Liver (tissue), 9 donors: ENCODE results near the gene USH2A. TPM values are rescaled to one million over a fixed set of nuclear protein-coding genes. Genes with fewer than 3 reads are reported as not detected.

Experiments
- DNase-seq: peaks from one replicate; pipeline ENCODE4 v3.0.0-alpha.2; 2017; ENCODE audit warnings: low spot score
- H3K27ac ChIP-seq, 2 donors: one replicate each; pipeline ENCODE4 v1.7.0; 2013; ENCODE audit warnings: inconsistent platforms in 2 of 2, low read length in 2 of 2, control low read depth in 1 of 2, low read depth in 1 of 2, mild to moderate bottlenecking in 1 of 2
- H3K27me3 ChIP-seq, 4 donors: one replicate each; pipeline versions ENCODE4 v1.6.1 to v1.7.0; 2013; ENCODE audit warnings: low read length in 3 of 4, inconsistent platforms in 1 of 4, mild to moderate bottlenecking in 1 of 4, moderate library complexity in 1 of 4; ENCODE audit not compliant: control insufficient read depth in 4 of 4, insufficient read depth in 4 of 4
- H3K36me3 ChIP-seq, 4 donors: one replicate each; pipeline versions ENCODE4 v1.6.1 to v1.7.0; 2013; ENCODE audit warnings: low read length in 3 of 4, mild to moderate bottlenecking in 3 of 4, low read depth in 1 of 4, moderate library complexity in 1 of 4; ENCODE audit not compliant: control insufficient read depth in 4 of 4, insufficient read depth in 3 of 4
- H3K4me1 ChIP-seq, 4 donors: one replicate each; pipeline versions ENCODE4 v1.6.1 to v1.7.0; 2013; ENCODE audit warnings: low read length in 3 of 4, mild to moderate bottlenecking in 3 of 4, moderate library complexity in 1 of 4; ENCODE audit not compliant: control insufficient read depth in 4 of 4, insufficient read depth in 4 of 4
- H3K4me3 ChIP-seq, 3 donors: one replicate each; pipeline versions ENCODE4 v1.6.1 to v1.7.0; 2013; ENCODE audit warnings: low read length in 3 of 3, control low read depth in 1 of 3, low read depth in 1 of 3, mild to moderate bottlenecking in 1 of 3
- H3K9ac ChIP-seq, 2 donors: one replicate each; pipeline ENCODE4 v1.7.0; 2013; ENCODE audit warnings: low read length in 2 of 2, mild to moderate bottlenecking in 2 of 2, moderate library complexity in 2 of 2, control low read depth in 1 of 2, low read depth in 1 of 2
- H3K9me3 ChIP-seq, 4 donors: one replicate each; pipeline versions ENCODE4 v1.6.1 to v1.7.0; 2013; ENCODE audit warnings: low read length in 3 of 4; ENCODE audit not compliant: control insufficient read depth in 4 of 4
- ATF3 ChIP-seq: IDR thresholded peaks from 2 replicates; pipeline ENCODE4 v1.6.1; 2016; ENCODE audit warnings: antibody characterized with exemption
- CTCF ChIP-seq: fragments of 150-350 bp; IDR thresholded peaks from 2 replicates; pipeline ENCODE4 v1.5.1; 2017; ENCODE audit warnings: improper control_type of control experiment, low read depth, low read length; ENCODE audit not compliant: missing input control
- EGR1 ChIP-seq, 2 donors: IDR thresholded peaks; 2 replicates each; pipeline ENCODE4 v1.6.1; 2016 to 2018; ENCODE audit warnings: antibody characterized with exemption in 2 of 2, low read depth in 2 of 2
- FOXA1 ChIP-seq: IDR thresholded peaks from 2 replicates; pipeline ENCODE4 v1.6.1; 2016; ENCODE audit warnings: antibody characterized with exemption
- FOXA2 ChIP-seq: IDR thresholded peaks from 2 replicates; pipeline ENCODE4 v1.6.1; 2016; ENCODE audit warnings: antibody characterized with exemption
- GABPA ChIP-seq, 2 donors: IDR thresholded peaks in 1 of 2; conservative IDR thresholded peaks in 1 of 2; 2 replicates each; pipeline ENCODE4 v1.6.1; 2016; ENCODE audit warnings: antibody characterized with exemption in 2 of 2, mild to moderate bottlenecking in 1 of 2, moderate library complexity in 1 of 2
- HNF4G ChIP-seq: IDR thresholded peaks from 2 replicates; pipeline ENCODE4 v1.6.1; 2016; ENCODE audit warnings: antibody characterized with exemption
- JUND ChIP-seq, 2 donors: IDR thresholded peaks; 2 replicates each; pipeline ENCODE4 v1.6.1; 2016; ENCODE audit warnings: antibody characterized with exemption in 2 of 2
- NR2F2 ChIP-seq: IDR thresholded peaks from 2 replicates; pipeline ENCODE4 v1.6.1; 2016; ENCODE audit warnings: antibody characterized with exemption
- RXRA ChIP-seq, 2 donors: IDR thresholded peaks; 2 replicates each; pipeline ENCODE4 v1.6.1; 2017 to 2018; ENCODE audit warnings: antibody characterized with exemption in 2 of 2, mild to moderate bottlenecking in 1 of 2
- TAF1 ChIP-seq: conservative IDR thresholded peaks from 2 replicates; pipeline ENCODE4 v1.6.1; 2016; ENCODE audit warnings: antibody characterized with exemption, mild to moderate bottlenecking
- YY1 ChIP-seq: IDR thresholded peaks from 2 replicates; pipeline ENCODE4 v1.6.1; 2016; ENCODE audit warnings: antibody characterized with exemption, mild to moderate bottlenecking
- ZBTB33 ChIP-seq: IDR thresholded peaks from 2 replicates; pipeline ENCODE4 v1.6.1; 2016; ENCODE audit warnings: antibody characterized with exemption
- WGBS: extraction: QIAGEN DNeasy Blood & Tissue Kit; methylation state at CpG from one replicate; pipeline ENCODE4 v1.1.7; 2013; 5-methylcytosine and 5-hydroxymethylcytosine counted together
- polyA plus RNA-seq, 2 donors: library from polyadenylated mRNA; stranded (reverse) in 1 of 2; unstranded in 1 of 2; fragments of 200-250 nt in 1 of 2; fragments of >200 nt in 1 of 2; fragmentation: Nextera tagmentation in 1 of 2; extraction: Ambion mirVana in 1 of 2; gene quantifications; one replicate each; pipeline versions ENCODE4 v1.2.1 to v1.2.3, GENCODE V29; 2013 to 2015
- total RNA-seq, 2 donors: library from RNA; depleted of rRNA; stranded (reverse); fragments of >200 nt; gene quantifications; one replicate each; pipeline ENCODE4 v1.2.3, GENCODE V29; 2014
- TF ChIP-seq, protein P1 (sequence below): IDR thresholded peaks from 2 replicates; pipeline ENCODE4 v1.6.1; 2016; ENCODE audit warnings: antibody characterized with exemption
- donor health status: healthy.
- donor health status: healthy.
- donor health status: healthy.
- donor health status: healthy.
- donor health status: healthy.

The USH2A gene
- total and polyA plus RNA-seq, 4 donors = 0.14 to 1.0 (median 0.31) TPM

DNA sequence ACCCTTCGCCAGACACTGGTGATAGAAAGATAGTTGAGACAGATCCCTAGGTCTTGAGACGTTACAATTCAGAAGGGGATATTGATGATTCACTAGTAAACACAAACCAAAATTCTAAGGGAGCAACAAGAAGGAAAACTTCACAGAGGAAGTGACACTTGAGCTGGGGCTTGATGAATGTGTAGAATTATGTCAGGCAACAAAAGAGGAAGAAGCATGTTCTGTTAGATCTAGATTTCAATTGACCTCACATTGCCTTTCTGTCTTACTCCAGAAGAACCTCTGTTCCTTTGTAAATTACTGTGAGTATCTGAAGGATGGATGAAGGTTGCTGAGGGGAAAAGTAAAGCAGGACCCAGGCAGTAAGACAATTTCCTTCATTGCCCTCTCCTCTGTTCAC, 528.0 kb downstream of the USH2A start:
- no peaks in the 10 kb centered on the region for H3K9me3 ChIP-seq
- H3K4me3 ChIP-seq = no peak overlapping the region
- DNase-seq = no peak
- no peaks in the 10 kb centered on the region for H3K4me1 ChIP-seq
- TF ChIP-seq HNF4G (no peak), JUND (IDR thresholded peaks at IDR 0.05) (no peak), ZBTB33 (no peak)
- no peak overlapping the region for H3K9ac ChIP-seq
- no peaks in the 10 kb centered on the region for H3K27me3 ChIP-seq
- no peak overlapping the region for H3K27ac ChIP-seq
- H3K36me3 ChIP-seq = no peaks in the 10 kb centered on the region
- 79% methylated on average over 2 of the region's 2 CpGs for WGBS

GRCh38 chr1:215894617-215895016, 528.6 kb downstream of the USH2A start:
- DNase-seq = no peak
- WGBS = 47% methylated on average over 4 of the region's 4 CpGs
- Histone ChIP-seq H3K27me3 (no peaks in the 10 kb centered on the region), H3K9me3 (no peaks in the 10 kb centered on the region), H3K36me3 (no peaks in the 10 kb centered on the region), H3K4me3 (no peak overlapping the region), H3K27ac (no peak overlapping the region), H3K4me1 (no peaks in the 10 kb centered on the region), H3K9ac (no peak overlapping the region)
- TF ChIP-seq TAF1 (no peak), ATF3 (no peak), CTCF (no peak), RXRA (IDR thresholded peaks at IDR 0.05) (no peak), NR2F2 (no peak), EGR1 (IDR thresholded peaks at IDR 0.05; ENCODE audit: low read depth in 2 of 2) (no peak), GABPA (IDR thresholded peaks at IDR 0.05 in 1 of 2, conservative IDR thresholded peaks at IDR 0.05 in 1 of 2) (no peak), FOXA2 (no peak), JUND (IDR thresholded peaks at IDR 0.05) (no peak), YY1 (no peak), FOXA1 (no peak), ZBTB33 (no peak)
- TF ChIP-seq, protein P1, sequence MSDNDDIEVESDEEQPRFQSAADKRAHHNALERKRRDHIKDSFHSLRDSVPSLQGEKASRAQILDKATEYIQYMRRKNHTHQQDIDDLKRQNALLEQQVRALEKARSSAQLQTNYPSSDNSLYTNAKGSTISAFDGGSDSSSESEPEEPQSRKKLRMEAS = no peak
